ENCODE results near the gene LSR. TPM values are rescaled to one million over a fixed set of nuclear protein-coding genes. Genes with fewer than 3 reads are reported as not detected.

The LSR gene
- total RNA-seq, 1 donor from 2014 or later = 27.1 TPM

GRCh38 chr19:35225951-35226350 is 22.9 kb upstream of the LSR start:
- Histone ChIP-seq H2AFZ (replicated peaks) (no peak overlapping the region), H3K27ac (no peak overlapping the region), H3K27me3 (no peaks in the 10 kb centered on the region), H3K4me2 (no peak overlapping the region), H3K36me3 (no peaks in the 10 kb centered on the region), H3K9ac (no peak overlapping the region), H4K20me1 (ENCODE audit: low read depth) (no peaks in the 10 kb centered on the region), H3K79me2 (ENCODE audit: low read depth) (no peaks in the 10 kb centered on the region), H3K9me3 (ENCODE audit: low read depth) (no peaks in the 10 kb centered on the region), H3F3A (ENCODE audit: low read depth) (no peaks in the 10 kb centered on the region), H3K4me1 (no peaks in the 10 kb centered on the region), H3K4me3 (no peak overlapping the region)
- TF ChIP-seq CTCF (IDR thresholded peaks at IDR 0.05) (no peak), EZH2phosphoT487 (IDR thresholded peaks at IDR 0.05) (no peak)
- Mint-ChIP-seq H3K4me1 (no peaks in the 10 kb centered on the region), H3K4me3 (no peak overlapping the region), H3K36me3 (no peaks in the 10 kb centered on the region), H3K27ac (no peak overlapping the region), H3K27me3 (ENCODE audit: insufficient read depth, low read depth) (peaks cover 7% of the 10 kb centered on the region), H3K9me3 (no peaks in the 10 kb centered on the region)
- no peak for DNase-seq (ENCODE audit: low spot score)

- Histone ChIP-seq H3K36me3 (no peaks in the 10 kb centered on the region), H4K20me1 (ENCODE audit: low read depth) (no peaks in the 10 kb centered on the region), H3K4me3 (no peak overlapping the region), H3K27me3 (no peaks in the 10 kb centered on the region), H3K79me2 (ENCODE audit: low read depth) (no peaks in the 10 kb centered on the region), H3F3A (ENCODE audit: low read depth) (no peaks in the 10 kb centered on the region), H3K27ac (no peak overlapping the region), H3K4me2 (no peak overlapping the region), H3K9me3 (ENCODE audit: low read depth) (no peaks in the 10 kb centered on the region), H3K4me1 (no peaks in the 10 kb centered on the region), H2AFZ (replicated peaks) (no peak overlapping the region), H3K9ac (no peak overlapping the region)
- H3K9me3 Mint-ChIP-seq = no peaks in the 10 kb centered on the region
- H3K27ac Mint-ChIP-seq = no peak overlapping the region
- H3K27me3 Mint-ChIP-seq (ENCODE audit: insufficient read depth, low read depth) = peaks cover 7% of the 10 kb centered on the region
- TF ChIP-seq EZH2phosphoT487 (IDR thresholded peaks at IDR 0.05) (no peak), CTCF (IDR thresholded peaks at IDR 0.05) (no peak), EZH2 (IDR thresholded peaks at IDR 0.05) (no peak)
- no peaks in the 10 kb centered on the region for H3K4me1 Mint-ChIP-seq
- H3K4me3 Mint-ChIP-seq = no peak overlapping the region
- no peaks in the 10 kb centered on the region for H3K36me3 Mint-ChIP-seq
- no peak for DNase-seq (ENCODE audit: low spot score)
Measured at GRCh38 chr19:35226748-35227147, 22.1 kb upstream of the LSR start.

GRCh38 chr19:35228177-35228930 is 20.4 kb upstream of the LSR start, which contains the start of gene FAM187B:
Gene FAM187B (minus strand): TSS chr19:35228739. CDS start chr19:35228680, 59 bp downstream.
- Histone ChIP-seq H4K20me1 (ENCODE audit: low read depth) (no peaks in the 10 kb centered on the region), H2AFZ (replicated peaks) (no peak within 1 kb of the TSS), H3K4me3 (no peak within 1 kb of the TSS), H3K27ac (no peak within 1 kb of the TSS), H3F3A (ENCODE audit: low read depth) (no peaks in the 10 kb centered on the region), H3K4me1 (no peaks in the 10 kb centered on the region), H3K9me3 (ENCODE audit: low read depth) (no peaks in the 10 kb centered on the region), H3K36me3 (no peaks in the 10 kb centered on the region), H3K79me2 (ENCODE audit: low read depth) (no peaks in the 10 kb centered on the region), H3K27me3 (no peaks in the 10 kb centered on the region), H3K9ac (no peak within 1 kb of the TSS), H3K4me2 (no peak within 1 kb of the TSS)
- no peak within 1 kb of the TSS for H3K4me3 Mint-ChIP-seq
- peaks cover 3% of the 10 kb centered on the region for H3K27me3 Mint-ChIP-seq (ENCODE audit: insufficient read depth, low read depth)
- H3K4me1 Mint-ChIP-seq = no peaks in the 10 kb centered on the region
- DNase-seq (ENCODE audit: low spot score) = no peak
- no peaks in the 10 kb centered on the region for H3K36me3 Mint-ChIP-seq
- peak within 1 kb of the TSS; percentile 40 for H3K27ac Mint-ChIP-seq
- H3K9me3 Mint-ChIP-seq = no peaks in the 10 kb centered on the region
- TF ChIP-seq CTCF (IDR thresholded peaks at IDR 0.05) (no peak), EZH2 (IDR thresholded peaks at IDR 0.05) (no peak)

Data from neural progenitor cell (in vitro differentiated cells).